Activated naive CD4-positive, alpha-beta T cell (primary cell): ENCODE measurements around the gene INSM1.

Experiments used
- DNase-seq, 4 experiments: peaks; one replicate each; lab custom pipeline; 2025; lab: John Stamatoyannopoulos, UW

INSM1 gene

DNA sequence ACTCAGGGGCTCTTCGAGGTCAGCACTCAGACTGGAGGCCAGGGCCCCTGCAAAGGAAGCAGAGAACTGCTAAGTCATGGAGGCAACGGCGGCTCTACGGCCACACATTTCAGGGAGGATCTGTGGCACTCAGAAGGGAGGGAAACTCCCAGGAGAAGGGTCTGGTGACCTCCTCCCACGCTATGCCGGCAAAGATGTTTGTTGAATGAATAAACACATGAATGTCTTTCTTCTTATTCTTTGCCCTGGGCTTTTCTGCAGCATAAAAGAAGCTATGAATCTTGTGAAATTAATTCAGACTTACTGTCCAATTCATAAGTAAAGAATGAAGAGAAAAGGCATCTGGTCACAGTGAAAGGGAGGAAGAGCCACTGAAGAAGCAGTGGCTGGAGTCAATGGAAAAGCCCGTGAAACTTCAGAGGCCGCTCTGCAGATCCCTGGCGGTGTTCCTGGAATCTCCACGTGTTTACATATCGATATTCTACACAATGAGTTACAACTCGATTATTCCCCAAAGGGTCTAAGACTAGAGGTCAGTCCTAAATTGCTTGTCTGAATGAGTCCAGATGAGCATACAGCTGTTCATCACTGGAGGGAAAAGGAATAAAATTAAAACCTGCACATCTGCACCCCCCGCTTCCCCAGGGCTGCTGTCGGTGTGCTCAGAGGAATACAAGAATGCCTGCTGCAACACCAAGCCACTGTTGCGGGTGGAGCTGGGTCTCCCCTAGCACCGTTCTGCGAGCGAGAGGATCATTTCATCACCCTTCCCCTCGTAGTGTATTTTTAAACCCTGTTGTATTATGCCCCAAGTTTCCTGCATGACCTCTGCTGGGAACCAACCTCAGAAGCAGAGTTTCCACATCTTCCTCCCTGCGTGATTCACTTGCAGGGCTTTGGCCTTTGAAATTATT is 25.6 kb downstream of the INSM1 start:
- DNase-seq = no peak

DNA sequence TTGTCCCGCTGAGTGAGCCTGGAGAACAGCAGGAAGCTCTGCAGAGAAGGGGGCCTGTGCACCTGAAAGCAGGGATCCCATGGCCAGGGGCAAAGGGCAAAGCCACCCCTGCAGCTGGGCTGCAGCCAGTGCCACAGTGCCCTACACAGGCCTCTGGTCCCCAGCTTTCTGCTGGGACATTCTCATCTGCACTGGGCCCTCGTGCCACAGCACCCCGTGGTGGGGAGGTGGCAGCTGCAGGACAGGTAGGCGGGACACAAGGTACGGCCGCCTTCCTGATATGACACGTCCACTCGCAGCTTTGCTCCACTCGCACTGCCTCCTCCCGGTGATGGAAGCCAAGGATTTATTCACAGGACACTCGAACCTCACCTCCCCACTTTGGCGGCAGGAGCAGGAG is 27.2 kb downstream of the INSM1 start:
- no peak for DNase-seq

DNA sequence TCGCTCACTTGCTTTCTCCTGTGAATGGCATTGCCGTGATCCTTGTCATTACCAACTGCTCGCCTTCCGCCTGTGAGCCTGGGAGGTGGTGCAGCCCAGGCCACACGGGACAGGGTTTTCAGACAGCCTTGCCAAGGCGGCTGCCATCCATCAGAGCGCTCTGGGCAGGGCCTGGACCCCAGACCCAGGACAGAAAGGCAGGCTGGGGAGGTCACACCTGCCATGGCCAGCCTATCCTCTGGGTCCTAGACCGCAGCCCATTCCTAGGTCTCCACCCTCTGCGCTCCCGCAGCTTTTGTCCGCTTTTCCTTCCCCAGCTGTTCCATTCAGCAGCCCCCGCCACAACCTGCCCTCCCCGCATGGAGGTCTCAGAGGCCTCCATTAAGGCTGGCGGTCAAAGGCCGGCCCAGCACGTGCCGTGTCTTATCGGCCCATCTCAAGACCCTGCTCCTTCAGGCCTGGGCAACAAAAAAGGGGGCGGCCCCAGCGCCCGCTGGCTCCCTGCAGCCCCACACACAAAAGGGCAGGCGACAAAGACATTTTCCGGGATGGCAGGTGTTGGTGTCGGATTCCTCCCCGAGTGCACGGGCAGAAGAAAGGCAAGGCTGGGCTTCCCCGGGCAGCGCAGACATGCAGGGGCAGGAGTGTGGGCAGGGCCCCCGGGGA is 28.1 kb downstream of the INSM1 start:
- no peak for DNase-seq

DNA sequence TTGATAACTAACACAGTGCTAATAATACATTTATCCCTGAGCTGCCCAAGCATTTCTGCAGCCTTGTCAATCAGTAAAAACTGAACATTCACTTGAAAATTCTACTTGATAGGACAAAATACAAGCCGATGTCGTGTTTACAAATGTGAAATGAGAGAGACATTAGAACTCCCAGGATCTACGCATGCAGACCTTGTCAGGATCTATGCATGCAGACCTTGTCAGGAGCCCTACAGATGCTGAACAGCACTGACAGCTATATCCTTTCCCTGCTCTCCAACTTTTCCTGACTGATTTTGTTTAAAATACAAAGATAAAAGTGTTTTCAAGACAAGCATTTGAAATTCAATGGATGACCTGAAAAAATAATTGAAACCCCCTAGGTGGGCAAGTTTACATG is 28.9 kb downstream of the INSM1 start:
- no peak for DNase-seq

DNA sequence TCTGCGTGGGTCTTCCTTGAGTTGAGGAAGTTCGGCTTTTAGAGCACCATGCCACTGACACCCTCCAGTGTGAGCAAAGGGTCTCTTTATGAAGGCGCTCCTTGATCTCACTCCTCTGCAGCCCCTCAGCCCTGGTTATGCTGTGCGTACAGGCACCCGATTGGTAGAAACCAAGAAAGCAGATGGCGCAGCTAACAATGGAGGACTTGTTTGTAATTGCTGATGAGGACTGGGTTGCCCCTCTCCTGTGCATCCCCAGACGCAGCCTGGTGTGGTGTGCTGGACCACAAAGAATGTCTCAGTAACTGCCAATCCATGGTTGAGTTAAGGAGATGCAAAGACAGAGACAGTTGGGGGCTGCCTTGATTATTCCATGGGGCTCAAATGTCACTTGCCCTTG is 30.2 kb downstream of the INSM1 start:
- no peak for DNase-seq

DNA sequence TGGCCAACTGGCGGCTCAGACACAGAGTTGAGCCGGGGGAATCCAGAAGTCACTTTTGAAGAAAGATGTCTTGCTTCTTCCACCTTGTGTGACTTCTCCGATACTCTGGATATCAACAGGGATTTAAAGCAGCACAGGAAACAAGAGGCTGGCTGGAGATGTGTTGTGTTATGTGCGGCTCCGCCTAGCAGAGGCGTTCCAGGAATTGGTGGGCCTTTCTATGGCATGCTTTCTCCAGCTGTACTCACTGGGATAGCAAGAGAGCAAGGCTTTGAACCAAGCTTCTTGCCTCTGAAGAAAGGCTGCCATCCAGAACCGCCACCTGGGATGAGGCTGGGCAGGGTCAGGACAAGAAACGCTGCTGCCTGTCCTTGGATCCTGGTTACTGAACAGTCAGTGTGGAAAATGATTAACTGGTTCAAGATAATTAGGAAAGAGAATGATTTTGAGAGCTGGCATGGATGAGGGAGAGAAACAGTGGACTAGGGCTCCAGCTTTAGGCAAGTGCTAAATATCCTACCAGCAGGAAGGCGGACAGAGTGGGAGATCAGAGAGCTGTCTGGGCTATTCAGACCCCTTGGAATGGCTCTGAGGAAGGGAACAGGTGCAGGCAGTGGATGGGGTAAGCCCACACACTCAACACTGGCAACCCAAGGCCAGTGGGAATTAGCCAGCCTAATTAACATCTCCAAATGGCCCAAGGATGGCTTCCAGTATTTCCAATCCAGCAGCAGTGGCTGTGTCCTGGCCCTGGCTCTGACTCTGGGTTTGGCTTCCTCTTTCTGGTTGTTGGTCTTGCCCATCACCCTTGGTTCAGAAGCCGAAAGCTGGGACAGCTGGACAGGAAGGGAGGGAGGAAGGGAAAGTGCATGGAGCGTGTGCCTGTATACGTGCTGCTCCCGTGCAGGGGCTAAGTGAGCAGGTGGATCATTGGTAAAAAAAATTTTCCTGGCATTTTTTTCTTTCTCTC is 31.9 kb downstream of the INSM1 start:
- DNase-seq = no peak

DNA sequence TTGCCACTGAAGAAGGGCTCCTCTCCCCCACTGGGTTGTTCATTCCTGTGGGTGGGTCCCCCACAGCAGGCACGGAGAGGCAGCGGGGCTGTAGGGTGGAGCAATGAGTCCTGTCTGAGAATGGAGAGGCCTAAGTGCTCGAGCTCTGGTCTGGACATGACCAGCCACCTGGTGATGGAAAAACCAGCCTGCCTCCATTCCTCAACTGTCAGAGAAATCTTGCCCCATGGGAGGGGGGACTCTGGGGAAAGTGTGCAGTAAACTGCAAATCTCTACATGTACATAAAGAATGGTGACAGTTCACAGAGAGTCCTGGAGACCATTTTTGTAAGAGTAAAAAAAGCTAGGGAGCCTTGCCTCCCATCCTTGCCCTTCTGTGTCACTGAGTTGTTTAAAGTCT is 34.1 kb downstream of the INSM1 start:
- DNase-seq = no peak

DNA sequence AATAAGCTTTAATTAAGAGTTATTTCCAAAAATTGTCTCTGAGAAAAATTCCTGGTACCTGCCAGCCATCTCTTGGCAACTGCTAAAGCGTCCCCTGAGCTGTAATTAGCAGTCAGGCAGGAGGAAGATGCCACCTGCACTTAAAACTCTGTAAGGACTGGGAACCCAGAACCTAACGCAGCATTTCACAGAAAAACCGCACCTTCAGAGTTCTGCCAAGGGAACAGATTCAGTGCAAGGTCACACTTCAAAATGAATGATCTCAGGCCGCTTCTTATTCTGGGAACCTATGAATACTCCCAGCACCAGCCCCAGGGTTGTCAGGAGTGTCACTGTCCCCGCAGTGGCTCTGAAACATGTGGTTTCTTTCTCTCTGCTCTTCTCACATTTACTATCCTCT is 36.7 kb downstream of the INSM1 start:
- no peak for DNase-seq

DNA sequence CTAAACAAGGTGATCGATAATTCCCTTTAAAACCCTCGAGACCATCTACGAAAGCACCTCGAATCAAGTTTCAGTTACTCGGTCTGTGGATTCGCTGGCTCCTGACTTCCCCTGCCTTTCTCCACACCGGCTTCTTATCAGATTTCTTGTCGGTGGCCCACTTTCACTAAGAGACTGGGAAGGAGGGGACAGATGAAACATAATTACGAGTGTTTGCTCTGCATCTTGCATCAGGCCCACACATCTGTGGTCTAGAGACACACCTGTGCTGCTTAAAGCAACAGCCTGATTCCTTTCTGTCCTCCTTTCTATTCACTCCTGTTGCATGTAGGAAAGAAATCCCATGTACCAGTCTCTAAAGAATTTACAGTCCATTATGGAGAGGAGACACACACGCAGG is 37.7 kb downstream of the INSM1 start:
- DNase-seq = no peak

DNA sequence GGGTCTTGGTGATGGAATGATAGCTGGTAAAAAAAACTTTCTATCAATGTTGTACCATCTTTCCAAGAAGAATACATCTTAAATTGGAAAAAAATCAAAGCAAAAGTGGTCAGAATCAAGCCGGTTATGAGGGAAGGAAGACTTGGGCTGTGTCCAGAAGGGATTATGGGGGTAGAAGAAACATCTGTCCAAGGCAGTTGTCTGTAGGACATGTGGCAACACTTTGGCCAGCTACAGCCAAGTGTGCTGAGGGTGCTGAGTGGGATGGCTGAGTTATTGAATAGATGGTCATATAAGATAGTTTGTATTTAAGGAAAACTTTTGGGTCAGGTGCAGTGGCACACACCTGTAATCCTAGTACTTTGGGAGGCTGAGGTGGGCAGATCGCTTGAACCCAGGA is 38.4 kb downstream of the INSM1 start:
- DNase-seq = no peak

DNA sequence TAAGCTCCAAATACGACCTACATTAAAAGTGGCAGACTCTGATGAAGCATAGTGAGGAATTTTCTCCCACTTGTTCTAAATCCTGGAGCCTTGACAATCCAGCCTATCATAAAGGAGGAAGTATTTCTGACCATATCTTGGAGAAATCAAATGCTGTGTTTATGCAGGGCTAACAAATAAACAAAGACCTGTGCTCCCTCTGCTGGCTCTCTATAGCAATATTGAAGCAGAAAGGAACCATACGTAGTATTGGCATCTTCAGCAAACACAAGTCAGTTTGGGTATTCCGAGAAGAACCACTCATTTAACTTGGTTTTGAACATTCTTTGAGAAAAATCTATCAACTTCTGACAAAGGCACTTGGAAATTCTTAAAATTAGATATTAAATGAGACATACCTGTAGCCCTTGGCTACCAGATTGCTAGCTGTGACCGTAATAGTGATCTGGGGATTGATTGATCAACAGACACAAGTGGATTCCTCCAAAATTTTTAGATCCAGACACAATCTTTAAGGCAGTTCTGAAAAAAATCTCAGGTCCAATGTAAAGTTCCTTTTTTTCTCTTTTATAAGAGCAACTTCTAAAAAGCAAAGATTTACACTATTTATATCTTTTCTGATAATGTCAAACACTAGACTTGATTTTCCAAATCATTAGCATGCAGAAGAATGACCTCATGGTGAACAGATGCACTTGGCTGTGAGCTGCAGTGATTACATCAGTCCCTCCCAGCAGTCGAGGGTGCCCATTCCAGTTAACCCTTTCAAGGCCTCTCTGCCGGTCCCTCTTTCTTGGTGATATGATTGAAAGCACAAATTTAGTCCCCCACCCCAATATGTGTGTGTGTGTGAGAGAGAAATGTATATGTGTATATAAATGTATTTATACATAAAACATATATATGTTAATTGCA is 40.2 kb downstream of the INSM1 start:
- DNase-seq = no peak

DNA sequence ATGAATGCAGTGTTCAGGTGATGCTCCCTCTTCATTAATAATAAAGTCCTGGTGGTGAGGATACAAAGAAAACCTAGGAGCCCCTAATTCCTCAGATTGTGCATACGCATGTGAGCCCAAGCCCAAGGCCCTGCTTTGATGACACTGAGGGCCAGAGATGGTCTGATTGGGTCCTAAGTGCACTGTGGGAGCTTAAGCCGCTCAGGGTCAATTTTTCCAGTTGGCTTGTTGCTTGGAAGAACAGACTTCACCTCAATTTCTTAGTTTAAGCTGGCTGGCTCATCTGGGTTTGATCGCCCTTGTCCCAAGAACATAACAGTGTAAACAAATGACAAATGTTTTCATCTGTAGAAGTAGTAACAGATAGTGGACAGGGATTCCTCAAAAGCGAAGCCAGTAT is 41.4 kb downstream of the INSM1 start:
- no peak for DNase-seq

DNA sequence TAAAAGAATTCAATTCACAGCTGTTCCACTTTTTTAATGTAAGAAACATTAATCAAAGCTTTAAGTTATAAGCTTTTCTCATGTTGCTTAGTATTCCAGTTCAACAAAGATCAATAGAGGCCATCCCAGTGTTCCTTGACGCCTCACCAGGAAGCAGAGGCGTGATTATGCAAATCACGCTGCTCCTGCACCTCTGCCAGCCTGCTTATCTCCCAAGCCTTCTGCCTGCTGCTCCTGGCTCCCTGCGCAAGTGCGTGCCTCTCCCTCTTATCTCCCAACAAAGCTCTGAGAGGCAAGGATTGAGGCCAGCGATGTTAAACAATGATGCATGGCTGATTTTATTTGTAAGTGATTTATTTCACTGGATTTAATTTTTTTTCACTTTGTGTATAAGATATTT is 42.8 kb downstream of the INSM1 start:
- DNase-seq = no peak

DNA sequence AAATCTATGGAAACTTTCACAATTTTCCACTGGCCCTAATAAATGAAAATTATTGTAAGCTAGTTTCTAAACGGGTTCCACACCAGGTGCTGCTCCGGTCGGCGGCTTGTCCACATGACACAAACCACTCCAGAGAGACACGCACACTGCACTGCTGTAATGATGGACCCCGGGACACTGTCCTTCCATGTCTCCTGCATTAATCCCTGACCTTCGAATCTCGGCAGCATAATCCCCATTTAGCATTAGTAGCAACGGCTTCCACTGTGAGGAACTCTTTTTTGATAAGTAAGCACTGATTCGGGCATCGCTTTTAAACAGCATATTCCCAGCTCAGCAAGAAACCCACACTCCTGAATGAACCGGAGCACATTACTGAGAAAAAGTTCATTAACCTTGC is 43.5 kb downstream of the INSM1 start:
- no peak for DNase-seq

DNA sequence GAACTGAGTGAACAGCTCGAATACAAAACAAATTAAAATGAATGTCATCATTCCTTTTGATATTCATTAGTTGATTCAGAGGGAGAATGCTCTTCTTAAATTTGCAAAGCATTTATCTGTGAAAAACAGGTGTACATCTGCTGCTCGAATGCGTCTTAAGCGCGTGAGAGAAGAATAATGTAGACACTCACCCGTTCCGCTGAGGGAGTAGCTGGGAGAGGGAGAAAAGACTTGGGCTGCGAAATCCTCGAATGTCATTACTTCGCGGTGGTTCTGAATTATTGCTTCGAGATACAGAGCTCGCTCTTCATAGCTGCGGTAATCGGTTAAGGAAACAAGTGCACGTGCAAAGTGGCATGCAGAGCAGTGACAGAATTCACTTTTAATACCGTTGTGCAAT is 43.9 kb downstream of the INSM1 start:
- DNase-seq = no peak

DNA sequence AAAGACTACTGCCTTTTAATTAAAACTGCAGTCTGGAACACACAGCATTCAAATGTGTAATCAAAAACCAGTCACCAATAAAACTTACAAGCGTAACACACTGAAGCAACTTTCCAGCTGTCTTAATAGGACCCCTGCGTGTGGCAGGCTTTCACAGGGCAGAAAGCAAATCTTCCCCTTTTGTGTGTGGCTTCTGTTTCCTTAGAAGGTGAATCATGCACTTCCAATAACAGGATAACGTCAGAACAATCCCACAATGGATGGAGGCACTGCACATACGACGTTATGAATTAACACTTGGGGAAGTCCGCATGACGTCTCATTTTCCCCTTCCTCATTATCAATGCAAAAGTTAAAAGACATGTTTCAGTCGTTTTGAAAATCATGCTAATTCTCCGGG is 44.8 kb downstream of the INSM1 start:
- no peak for DNase-seq

DNA sequence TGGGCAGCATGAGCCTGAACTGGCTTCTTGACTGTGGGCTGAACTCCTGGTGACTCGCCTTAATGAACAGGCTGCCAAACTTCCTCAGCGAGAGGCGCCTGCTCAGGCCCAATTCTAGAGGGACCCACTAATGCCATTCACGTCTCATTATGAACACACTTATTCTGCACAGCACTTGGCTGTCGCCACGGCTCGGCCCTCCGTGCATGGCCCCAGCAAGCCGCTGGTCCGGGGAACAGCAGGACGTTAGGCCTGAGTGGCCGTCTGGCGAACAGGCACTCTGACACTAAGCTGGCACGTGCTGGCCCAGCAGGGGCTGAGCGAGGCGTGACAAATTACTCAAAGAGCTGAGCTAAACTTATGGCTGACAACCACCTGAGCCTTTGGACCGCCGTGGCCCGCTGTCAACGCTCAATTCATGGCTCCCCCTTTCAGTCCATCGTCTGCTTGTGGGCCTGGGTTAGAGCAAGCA is 45.9 kb downstream of the INSM1 start:
- DNase-seq = no peak

DNA sequence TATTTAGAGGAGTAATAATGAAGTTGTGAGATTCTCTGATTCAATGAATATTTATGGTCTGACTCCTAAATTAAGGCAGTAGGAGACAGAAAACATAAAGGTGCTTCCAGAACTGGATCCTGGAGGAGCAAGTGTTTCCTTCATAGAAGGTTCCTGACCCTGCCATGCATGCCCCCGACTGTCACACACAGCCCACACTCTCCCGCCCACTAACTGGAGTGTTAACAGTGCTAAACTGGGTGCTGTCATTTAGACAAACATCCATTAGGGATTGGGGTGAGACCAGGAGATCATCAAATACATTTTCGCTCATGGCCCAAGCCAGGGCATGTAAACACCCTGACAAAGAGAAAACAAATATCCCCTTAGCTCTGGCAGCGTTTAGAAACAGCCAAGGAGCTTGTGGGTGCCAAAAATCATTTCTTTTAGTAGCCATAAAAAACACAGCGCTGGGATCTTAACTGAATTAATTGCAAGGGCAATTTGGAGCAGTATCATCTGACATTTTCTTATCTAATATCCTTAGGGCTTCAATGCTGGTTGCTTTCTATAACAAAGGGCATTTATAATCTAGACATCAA is 46.8 kb downstream of the INSM1 start:
- no peak for DNase-seq

DNA sequence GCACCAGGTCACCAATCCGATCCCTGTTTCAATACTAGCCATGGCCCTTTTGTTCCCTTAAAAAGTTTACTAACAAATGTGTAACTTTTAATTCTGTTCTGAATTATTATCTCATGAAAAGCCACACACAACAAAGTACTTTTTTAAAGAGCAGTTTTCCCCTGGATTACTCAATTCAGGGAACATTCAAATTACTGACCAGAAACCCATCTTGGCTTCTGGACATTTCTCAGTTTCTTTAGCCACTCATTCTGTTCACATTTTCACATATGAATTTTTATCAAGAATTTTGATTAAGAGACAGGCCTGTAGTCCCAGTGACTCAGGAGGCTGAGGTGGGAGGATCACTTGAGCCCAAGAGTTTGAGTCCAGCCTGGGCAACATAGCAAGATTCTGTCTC is 47.4 kb downstream of the INSM1 start:
- no peak for DNase-seq

DNA sequence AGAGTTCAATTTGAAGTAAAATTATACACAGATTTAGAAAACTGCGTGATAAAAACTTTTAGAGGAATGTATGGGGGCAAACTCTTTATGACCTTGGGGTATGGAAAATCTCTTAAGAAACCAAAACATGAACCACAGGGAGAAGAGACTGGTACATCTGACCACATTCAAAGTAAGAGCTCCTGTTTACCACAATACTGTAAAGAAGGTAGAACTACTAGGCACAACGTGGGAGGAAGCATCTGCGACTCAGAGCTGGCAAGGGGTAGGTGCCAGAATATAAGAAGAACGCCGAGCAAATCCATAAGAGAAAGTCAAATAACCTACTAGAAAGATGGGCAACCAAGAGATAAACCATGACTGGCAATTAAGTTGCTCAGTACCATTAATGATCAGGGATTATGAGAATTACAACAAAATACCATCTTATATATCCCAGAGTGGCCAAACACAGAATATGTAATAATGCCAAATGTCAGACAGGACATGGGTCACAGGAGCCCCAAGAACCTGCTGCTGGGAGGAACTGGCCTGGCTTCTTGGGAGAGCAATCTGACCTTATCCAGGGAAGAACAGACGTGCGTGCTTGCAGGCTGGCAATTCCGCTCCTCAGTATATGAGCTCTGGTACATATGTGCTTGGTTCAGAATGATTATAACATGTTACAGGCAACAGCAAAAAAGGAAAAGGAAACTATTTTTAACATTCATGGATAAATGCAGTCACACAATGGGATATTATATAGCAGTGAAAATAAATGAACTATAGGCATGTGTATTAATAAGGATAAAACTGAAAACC is 50.2 kb downstream of the INSM1 start:
- no peak for DNase-seq
